SKM-1 (cell line): ENCODE results near the gene CELF4.
A peak's percentile ranks its signal among the peaks of the same experiment; 100 is the strongest.

Experiments used
- DNase-seq: peaks from one replicate; lab custom pipeline; 2025; ENCODE audit not compliant: unreplicated experiment; lab: John Stamatoyannopoulos, UW

CELF4 gene

DNA sequence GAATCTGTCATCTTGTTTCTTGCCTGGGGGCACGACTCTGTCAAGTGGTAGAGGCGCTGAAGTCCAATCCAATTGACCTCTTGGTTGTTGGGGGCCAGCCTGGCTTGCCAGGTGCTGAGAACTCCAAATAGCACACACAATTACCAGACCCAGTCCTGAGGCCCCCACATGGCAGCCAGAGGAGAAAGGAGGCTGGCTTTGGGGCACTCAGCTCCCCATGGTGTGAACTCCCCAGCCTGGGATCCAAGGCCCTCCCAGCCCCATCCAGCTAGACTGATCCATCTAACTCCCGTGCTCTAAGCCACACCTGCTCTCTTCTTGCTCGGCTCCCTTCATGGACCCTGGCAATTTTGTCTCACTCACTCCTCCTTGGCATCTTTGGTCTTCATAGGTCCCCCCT, 170.0 kb downstream of the CELF4 start:
- no peak for DNase-seq

DNA sequence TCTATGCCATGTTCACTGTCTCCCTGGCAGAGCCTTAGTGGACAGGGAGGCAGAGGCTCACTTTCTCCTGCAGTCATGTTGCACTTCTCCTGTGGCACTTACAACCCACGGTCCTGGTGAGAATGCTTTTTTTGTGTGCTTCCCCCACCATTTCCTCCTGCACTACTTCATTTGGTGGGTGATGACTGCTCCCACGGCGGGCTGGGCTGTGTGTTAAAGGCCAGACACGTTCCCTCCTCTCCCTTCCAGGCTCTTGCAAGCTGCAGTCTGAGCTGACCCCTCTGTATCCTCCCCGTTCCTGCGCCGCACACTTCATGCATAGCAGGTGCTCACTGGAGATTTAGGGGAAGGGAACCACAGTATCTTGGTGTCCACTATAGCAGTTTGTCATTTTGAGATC, 170.5 kb downstream of the CELF4 start:
- DNase-seq, result no peak

DNA sequence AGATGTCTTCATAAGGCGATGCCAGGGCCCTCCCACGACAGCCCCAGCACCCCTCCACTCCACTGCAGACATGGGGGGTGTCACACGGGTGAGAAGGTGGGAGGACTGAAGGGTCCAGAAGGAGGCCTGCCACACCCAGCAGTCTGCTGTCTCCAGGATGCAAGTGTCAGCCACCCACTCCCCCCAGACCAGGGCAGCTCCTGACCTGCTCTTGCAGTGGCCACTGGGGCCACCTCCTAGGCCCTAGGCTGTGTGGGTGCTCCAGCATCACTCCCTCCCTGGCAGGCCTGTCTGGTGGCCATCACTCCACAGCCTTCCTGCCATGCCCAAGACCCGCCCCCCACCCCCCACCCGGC, 171.0 kb downstream of the CELF4 start:
- DNase-seq, result no peak

DNA sequence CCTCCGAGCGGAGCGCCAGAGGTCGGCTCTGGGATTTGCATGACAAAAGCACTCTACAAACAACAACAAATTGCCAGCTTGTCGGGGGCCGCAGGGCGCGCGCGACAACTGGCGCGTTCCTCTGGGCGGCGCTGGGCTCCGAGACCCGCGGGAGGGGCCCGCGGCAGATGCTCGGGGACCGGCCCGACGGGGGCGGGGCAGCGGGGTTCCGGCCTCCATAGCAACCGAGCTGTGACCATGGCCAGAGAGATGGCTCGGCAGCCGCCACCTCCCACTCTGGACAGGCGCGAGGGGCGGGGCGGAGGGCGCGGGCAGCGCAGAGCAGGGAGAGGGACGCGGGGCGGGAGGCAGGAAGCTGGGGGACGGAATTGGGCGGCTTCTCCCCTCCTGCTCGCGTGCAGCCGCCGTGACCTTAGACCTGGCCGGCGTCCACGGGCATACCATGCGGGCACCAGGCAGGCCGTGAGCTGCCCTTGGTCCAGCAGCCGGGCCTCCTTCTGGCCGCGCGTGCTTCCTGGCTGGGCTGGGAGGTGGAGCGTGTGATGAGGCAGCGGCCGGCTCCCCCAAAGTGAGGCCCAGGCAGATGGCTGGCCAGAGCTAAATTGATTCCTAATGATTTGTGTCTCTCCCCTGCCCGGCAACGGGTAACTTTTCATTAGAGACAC, 171.5 kb downstream of the CELF4 start:
- no peak for DNase-seq

DNA sequence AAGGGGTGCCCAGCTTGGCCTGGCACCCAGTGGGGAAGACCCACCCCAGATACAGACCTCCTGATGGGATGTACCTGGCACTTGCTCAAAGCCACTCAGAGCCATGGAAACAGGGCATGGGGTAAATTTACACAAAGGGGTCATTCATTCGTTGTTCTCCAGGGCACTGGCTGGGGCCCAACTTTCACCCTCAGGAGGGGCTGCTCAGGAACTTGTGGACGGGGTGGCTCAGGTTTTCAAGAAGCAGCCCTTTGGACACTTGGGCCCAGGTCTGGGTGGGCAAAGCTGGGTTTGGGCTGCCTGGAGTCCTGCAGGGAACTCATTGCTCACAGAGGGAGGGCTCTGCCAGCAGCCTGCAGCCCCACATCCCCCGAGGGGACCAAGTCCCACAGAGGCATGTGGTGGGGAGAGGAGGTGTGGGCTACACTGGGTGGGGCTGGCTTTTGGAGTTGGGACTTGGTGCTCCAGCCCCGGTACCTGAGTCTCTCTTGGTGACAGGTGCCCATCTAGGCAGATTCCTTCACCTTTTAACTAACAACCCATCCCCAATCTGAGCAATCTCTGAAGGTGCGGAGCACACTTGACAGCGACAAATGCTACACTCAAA, 172.3 kb downstream of the CELF4 start:
- DNase-seq, result no peak

- no peak for DNase-seq
These were observed 172.9 kb downstream of the CELF4 start for GRCh38 chr18:37392648-37393047.

GRCh38 chr18:37391698-37392548, 173.7 kb downstream of the CELF4 start:
- no peak for DNase-seq

- DNase-seq, result no peak
These were observed 174.4 kb downstream of the CELF4 start for GRCh38 chr18:37391156-37391555.

DNA sequence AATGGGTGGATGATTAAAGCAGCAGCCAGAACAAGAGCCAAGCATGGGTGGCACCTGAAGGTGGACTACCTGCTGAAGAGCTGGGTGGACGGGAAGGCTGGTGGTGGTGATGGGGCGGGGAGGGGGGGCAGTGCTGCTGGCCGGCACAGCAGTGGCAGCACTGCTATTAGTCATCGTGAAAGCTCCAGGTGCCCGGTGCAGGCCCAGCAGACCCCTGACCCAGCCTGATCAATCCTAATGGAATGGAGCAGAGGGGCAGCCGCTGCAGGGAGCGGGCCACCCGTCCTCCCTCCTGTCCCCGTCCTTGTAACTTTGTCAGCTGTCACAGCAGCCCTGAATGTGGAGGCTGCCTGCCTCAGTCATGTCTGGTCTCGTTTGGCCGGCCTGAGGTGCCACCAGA, 174.9 kb downstream of the CELF4 start:
- no peak for DNase-seq

- DNase-seq, result no peak
These were observed 175.8 kb downstream of the CELF4 start for GRCh38 chr18:37389684-37390368.

- DNase-seq, result no peak
These were observed 176.6 kb downstream of the CELF4 start for GRCh38 chr18:37389041-37389440.

DNA sequence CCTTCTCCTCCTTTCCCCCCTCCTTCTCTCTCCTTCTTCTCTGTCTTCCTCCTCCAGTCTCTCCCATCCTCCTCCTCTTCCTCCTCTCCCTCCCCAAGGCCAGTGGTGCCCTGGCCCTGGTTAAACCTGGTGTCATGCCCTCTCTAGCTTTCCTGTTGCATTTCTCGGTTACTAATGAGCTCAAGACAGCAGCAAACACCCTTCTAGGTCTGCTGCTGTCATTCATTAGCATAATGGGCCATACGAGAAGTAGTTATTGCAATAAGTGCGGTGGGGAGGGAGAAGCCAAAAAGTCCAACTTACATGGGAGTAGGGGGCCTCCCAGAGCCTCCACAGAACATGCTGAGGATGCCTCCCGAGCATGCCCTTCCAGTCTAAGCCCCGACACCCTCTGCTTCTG, 177.2 kb downstream of the CELF4 start:
- no peak for DNase-seq

DNA sequence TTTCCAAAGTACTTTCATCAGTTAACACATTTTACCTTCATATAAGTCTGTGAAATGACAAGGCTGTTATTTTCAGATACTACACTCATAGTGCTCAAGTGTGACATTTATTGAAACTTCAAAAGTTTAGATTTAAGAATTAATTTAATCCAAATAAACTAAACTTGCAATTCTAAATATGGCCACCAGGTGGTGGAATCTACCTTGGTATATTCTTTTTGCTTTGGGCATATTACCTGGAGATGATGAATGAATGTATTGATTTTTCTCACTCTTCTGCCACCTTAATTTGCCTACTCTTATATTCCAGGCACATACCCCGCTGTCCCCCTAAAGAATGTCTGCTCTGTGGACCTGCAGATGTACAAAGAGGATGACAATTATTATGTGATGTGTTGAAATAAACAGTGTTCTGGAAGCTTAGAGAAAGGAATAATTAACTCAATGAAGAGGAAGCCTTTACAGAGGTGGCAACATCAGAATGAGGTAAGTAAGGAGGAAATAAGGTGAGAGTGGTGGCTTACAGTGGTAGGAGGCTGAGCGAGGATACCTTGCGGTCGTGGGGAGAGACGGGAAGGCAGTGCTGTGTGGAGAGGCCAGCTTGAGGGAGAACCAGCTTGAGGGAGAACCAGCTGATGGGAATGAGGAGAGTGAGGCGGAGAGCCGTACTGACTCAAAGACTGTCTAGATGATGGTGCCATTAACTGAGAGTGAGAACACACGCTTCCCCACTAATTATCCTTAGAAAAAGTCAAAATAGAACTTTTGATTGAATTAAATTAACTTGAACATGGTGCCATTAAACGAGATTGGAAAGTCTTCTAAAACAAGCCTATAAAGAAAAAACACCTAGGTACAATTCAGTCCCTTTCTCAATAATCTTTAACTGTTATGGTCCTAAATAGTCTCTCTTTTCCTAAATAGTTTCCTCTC, 179.5 kb downstream of the CELF4 start:
- peak; percentile 9 for DNase-seq

DNA sequence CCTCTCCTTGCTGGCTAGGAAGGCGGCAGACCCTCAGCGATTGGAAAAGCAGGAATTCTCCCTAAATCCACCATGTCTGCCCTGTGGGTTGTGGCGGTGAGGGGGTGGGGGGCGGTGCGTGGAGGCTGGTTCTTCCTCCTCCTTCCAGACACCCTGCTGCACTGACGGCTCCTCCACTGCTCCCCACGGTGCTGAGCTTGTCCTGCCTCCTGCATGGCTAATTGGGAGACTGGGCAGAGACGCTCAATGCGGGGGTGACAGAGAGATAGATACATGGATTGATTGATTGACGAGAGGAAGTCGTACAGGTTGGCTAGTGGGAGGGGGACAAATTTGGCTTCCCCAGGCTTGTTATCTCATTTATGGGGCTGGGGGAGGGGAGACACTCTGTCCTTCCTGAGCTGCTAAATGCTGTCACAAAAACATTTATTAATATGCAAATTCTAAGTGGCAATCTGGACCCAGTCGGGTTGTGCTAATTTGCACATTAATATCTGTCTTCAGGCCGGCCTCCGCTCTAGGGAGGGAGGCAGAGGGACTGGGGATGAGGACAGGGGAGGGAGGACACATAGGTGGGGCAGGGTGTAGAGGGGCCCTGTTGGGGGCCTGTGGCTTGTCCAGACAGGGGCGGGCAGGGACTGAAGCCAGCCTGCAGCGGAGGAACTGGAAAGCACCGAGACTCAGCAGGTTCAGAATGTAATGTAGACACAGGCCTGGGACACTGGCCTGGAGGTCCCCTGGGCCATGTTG, 181.6 kb downstream of the CELF4 start:
- no peak for DNase-seq

- no peak for DNase-seq
These were observed 182.4 kb downstream of the CELF4 start for GRCh38 chr18:37383036-37383785.

DNA sequence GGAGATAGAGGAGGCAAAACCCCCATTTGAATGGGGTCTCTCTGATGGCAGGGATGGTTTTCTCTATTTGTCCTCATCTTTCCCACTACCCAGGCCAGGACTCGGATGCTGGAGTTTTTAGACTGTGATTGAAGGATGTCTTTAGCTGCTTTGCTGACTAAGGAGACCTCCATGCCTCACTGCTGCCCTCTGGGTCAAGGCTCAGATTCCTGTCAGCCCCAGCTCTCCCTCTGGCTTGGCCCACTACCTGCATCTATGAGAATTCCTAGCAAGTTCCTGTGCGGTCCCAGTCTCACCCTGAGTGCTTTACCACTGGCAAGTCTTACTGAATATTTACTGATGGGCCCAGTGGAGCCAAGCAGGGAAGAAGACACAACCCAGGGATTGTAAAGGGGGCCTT, 184.0 kb downstream of the CELF4 start:
- DNase-seq, result no peak

DNA sequence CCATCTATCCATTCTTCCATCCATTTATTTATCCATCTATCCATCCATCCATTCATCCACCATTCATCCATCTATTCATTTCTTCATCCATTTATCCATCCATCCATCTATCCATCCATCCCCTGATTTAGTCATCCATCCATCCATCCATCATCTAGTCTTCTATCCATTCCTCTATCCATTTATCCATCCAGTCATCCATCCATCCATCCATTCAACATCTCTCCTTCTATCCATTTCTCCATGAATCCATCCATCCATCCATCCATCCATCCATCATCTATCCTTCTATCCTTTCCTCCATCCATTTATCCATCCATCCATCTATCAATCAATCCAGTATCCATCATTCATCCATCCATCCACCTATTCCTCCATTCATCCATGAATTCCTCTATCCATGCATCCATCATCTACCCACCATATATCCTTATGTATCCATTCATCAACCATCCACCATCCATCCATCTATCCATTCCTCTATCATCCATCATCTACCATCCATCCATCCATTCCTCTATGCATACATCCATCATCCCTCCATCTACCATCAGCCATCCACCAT, 185.0 kb downstream of the CELF4 start:
- no peak for DNase-seq

DNA sequence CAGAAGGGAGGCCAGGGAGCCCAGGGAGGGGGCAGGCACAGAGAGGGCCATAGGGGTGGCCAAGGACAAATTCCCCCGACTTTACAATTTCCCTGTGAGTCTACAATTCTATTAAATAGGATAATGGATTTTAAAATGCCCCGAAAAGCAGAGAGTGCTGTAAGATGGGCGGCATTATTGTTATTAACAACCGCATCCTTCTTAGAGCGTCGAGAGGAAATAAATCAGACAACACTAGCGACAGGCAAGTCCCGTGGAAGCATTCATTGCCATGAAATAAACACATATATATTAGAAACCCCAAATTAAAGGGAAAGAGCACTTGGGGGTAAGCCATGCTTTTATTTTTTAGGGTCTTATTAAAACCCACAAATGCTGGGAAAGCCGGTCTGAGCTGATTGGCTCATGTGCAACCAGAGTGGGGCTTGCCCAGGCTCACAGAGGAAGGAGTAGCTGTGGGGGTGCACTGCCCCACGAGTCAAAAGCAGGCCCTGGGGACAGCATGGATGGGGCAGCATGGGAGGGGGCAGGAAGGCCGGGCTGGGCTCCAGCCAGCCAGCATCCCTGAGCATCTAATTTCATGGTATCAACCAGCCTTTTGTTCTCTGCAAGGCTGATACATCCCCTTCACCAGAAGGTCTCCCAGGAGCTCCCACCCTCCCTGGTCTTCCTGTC, 187.1 kb downstream of the CELF4 start:
- DNase-seq, result no peak
